Peyer's patch (tissue), 4 donors: ENCODE data around the gene POC1A. TPM values are rescaled to one million over a fixed set of nuclear protein-coding genes. Genes with fewer than 3 reads are reported as not detected.

Experiments used
- DNase-seq, 3 donors: peaks; one replicate each; pipeline ENCODE4 v3.0.0-alpha.2; 2017 to 2019
- H3K27ac ChIP-seq, 4 donors: fragments of 200-600 bp; sonication (generic); one replicate each; pipeline ENCODE4 v1.5.1; 2016 to 2019
- H3K27me3 ChIP-seq, 2 donors: fragments of 200-600 bp; sonication (generic); one replicate each; pipeline ENCODE4 v1.5.1; 2019
- H3K36me3 ChIP-seq, 3 donors: fragments of 200-600 bp; sonication (generic); one replicate each; pipeline ENCODE4 v1.5.1; 2016 to 2019
- H3K4me1 ChIP-seq, 4 donors: fragments of 200-600 bp; sonication (generic); one replicate each; pipeline ENCODE4 v1.5.1; 2016 to 2019
- H3K4me3 ChIP-seq, 4 donors: fragments of 200-600 bp; sonication (generic); 1 replicate in 3 of 4; 2 replicates in 1 of 4; pipeline ENCODE4 v1.5.1; 2016 to 2019; ENCODE audit warnings: mild to moderate bottlenecking in 1 of 4
- H3K9me3 ChIP-seq, 4 donors: fragments of 200-600 bp; sonication (generic); one replicate each; pipeline ENCODE4 v1.5.1; 2016 to 2019; ENCODE audit warnings: mild to moderate bottlenecking in 1 of 4
- CTCF ChIP-seq, 6 experiments: fragments of 450-650 bp in 4 of 6; fragments of 200-600 bp in 2 of 6; sonication (generic) in 1 of 6; IDR thresholded peaks; one replicate each; pipeline ENCODE4 v1.5.1; 2017 to 2019; ENCODE audit warnings: antibody characterized with exemption in 6 of 6, mild to moderate bottlenecking in 3 of 6, moderate library complexity in 1 of 6
- POLR2A ChIP-seq, 2 donors: fragments of 450-650 bp; IDR thresholded peaks; one replicate each; pipeline ENCODE4 v1.5.1; 2017; ENCODE audit warnings: antibody characterized with exemption in 2 of 2, mild to moderate bottlenecking in 2 of 2, moderate library complexity in 2 of 2
- total RNA-seq, 4 donors: library from RNA; depleted of rRNA; stranded (reverse); fragments of >200 nt; gene quantifications; one replicate each; pipeline ENCODE4 v1.1.0, GENCODE V29; 2016

Gene POC1A
- total RNA-seq, 4 donors from 2014 or later = 3.4 to 9.3 (median 6.5) TPM

- no peak for TF ChIP-seq CTCF (IDR thresholded peaks at IDR 0.05)
- TF ChIP-seq POLR2A (IDR thresholded peaks at IDR 0.05) = no peak
- H3K4me1 ChIP-seq = peaks cover 0 to 12% (median 0%) of the 10 kb centered on the region in 4 donors
- no peaks in the 10 kb centered on the region for H3K36me3 ChIP-seq
- DNase-seq = no peak
- peak overlapping the region in 1 of 4 donors; percentile 13 for H3K27ac ChIP-seq
- no peaks in the 10 kb centered on the region for H3K9me3 ChIP-seq
- H3K27me3 ChIP-seq = no peaks in the 10 kb centered on the region
- H3K4me3 ChIP-seq = no peak overlapping the region
Measured at GRCh38 chr3:52188556-52188955, 34.3 kb upstream of the POC1A start.

- no peak for TF ChIP-seq CTCF (IDR thresholded peaks at IDR 0.05)
- no peak for TF ChIP-seq POLR2A (IDR thresholded peaks at IDR 0.05)
- no peaks in the 10 kb centered on the region for H3K9me3 ChIP-seq
- H3K4me1 ChIP-seq = no peaks in the 10 kb centered on the region
- no peaks in the 10 kb centered on the region for H3K36me3 ChIP-seq
- no peak overlapping the region for H3K4me3 ChIP-seq
- DNase-seq = no peak
- H3K27ac ChIP-seq = no peak overlapping the region
- H3K27me3 ChIP-seq = no peaks in the 10 kb centered on the region
Measured at GRCh38 chr3:52186729-52187128, 32.5 kb upstream of the POC1A start.

DNA sequence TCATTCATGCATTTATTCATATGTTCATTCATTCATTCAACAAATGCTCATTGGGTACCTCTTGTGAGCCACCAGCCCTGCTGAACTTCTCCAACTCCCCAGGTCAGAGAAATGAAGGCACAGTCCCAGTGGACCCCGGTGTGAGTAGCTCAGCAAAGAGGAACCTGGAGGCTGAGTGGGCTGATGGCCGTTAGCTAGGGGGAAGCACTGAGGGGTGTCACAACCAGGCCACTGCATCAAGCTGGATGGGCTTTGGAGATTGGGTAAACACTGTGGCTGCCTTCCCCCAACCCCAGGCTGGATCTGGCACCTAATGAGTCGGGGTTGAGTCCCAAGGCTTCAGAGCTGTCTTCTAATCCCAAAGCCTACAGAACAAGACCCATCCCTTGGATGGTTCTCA is 31.6 kb upstream of the POC1A start:
- Histone ChIP-seq H3K9me3 (no peaks in the 10 kb centered on the region), H3K4me3 (no peak overlapping the region), H3K27ac (no peak overlapping the region), H3K4me1 (no peaks in the 10 kb centered on the region), H3K27me3 (no peaks in the 10 kb centered on the region), H3K36me3 (no peaks in the 10 kb centered on the region)
- no peak for DNase-seq
- TF ChIP-seq POLR2A (IDR thresholded peaks at IDR 0.05) (no peak), CTCF (IDR thresholded peaks at IDR 0.05) (no peak)

DNA sequence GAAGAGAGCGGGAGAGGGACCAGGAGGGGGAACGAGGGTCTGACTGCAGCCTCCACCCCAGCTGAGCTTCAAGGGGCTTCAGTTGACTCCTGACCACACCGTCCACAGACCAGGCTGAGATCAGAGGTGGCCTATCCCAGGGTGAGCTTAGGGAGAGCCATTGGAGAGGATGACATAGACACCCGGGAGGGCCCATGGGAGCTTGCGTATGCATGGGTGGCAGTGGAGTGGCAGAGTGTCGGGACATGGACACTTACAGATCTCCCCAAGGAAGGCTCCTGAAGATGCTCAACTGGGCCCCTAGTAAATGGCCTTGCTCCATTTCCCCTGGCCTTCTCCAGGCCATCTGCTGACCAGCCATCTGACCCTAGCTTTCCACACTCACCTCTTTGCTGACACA is 31.1 kb upstream of the POC1A start:
- Histone ChIP-seq H3K27ac (no peak overlapping the region), H3K36me3 (no peaks in the 10 kb centered on the region), H3K4me1 (no peaks in the 10 kb centered on the region), H3K9me3 (no peaks in the 10 kb centered on the region), H3K27me3 (no peaks in the 10 kb centered on the region), H3K4me3 (no peak overlapping the region)
- DNase-seq = no peak
- no peak for TF ChIP-seq POLR2A (IDR thresholded peaks at IDR 0.05)
- no peak for TF ChIP-seq CTCF (IDR thresholded peaks at IDR 0.05)

DNA sequence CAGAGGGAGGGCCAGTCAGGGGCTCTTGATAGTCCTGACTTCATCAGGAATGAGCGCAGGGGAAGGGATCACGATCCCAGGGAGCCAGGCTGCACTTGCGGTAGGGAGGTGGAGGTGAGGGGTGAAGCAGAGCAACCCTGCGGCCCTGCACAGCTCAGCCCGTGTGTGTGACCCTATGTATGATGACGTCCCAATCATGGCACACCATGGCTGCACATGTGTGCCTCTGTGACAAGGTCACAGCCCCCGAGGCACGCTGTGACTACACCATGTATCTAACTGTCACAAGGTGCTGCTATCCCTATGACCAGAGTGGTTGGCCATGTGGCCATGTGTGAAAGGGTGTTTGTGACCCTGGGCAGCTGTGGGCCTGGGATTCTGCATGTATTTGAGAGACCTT is 30.5 kb upstream of the POC1A start:
- no peak overlapping the region for H3K27ac ChIP-seq
- TF ChIP-seq POLR2A (IDR thresholded peaks at IDR 0.05) (no peak), CTCF (IDR thresholded peaks at IDR 0.05) (no peak)
- H3K27me3 ChIP-seq = no peaks in the 10 kb centered on the region
- H3K9me3 ChIP-seq = no peaks in the 10 kb centered on the region
- H3K36me3 ChIP-seq = no peaks in the 10 kb centered on the region
- H3K4me1 ChIP-seq = no peaks in the 10 kb centered on the region
- no peak for DNase-seq
- H3K4me3 ChIP-seq = no peak overlapping the region

- no peaks in the 10 kb centered on the region for H3K9me3 ChIP-seq
- no peaks in the 10 kb centered on the region for H3K36me3 ChIP-seq
- H3K4me1 ChIP-seq = no peaks in the 10 kb centered on the region
- TF ChIP-seq CTCF (IDR thresholded peaks at IDR 0.05) (no peak), POLR2A (IDR thresholded peaks at IDR 0.05) (no peak)
- no peaks in the 10 kb centered on the region for H3K27me3 ChIP-seq
- H3K27ac ChIP-seq = no peak overlapping the region
- no peak for DNase-seq
- H3K4me3 ChIP-seq = no peak overlapping the region
Measured at GRCh38 chr3:52183786-52184445, 29.7 kb upstream of the POC1A start.
